ENCODE data around the gene RNASE12.

- TF ChIP-seq POLR2AphosphoS5 (IDR thresholded peaks at IDR 0.05; ENCODE audit: borderline replicate concordance, low read depth, low read length) (no peak), EZH2 (IDR thresholded peaks at IDR 0.05) (no peak)
Observed at GRCh38 chr14:20615996-20616395, 24.8 kb upstream of the RNASE12 start.
